Measurements from ENCODE around the gene NEDD4L.

The NEDD4L gene

DNA sequence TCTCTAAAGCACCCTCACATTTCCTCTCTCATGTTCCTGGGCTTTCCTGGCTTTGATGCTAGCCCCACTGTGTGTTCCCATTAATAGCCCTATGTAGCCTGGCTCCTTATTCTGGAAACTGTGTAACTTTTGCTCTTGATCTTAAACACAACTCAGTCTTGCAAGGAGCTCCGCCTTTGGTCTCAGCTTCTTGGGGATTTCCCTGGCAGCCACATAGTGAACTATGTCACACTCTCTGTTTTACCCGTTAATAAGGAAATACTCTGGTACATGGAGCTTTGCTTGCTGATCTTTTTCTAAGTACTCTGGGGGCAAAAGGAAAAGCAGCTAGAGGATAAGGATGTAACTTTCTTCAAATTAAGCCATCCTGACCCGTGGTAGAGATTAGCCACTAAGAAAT, 259.3 kb downstream of the NEDD4L start:
- no peak for DNase-seq (ENCODE audit: low read depth, low spot score)
- ChIA-PET POLR2A (no interaction called here), CTCF (no interaction called here)
- no peak overlapping the region for H3K4me3 ChIP-seq (ENCODE audit: low read depth, low read length)
- TF ChIP-seq, protein P1, sequence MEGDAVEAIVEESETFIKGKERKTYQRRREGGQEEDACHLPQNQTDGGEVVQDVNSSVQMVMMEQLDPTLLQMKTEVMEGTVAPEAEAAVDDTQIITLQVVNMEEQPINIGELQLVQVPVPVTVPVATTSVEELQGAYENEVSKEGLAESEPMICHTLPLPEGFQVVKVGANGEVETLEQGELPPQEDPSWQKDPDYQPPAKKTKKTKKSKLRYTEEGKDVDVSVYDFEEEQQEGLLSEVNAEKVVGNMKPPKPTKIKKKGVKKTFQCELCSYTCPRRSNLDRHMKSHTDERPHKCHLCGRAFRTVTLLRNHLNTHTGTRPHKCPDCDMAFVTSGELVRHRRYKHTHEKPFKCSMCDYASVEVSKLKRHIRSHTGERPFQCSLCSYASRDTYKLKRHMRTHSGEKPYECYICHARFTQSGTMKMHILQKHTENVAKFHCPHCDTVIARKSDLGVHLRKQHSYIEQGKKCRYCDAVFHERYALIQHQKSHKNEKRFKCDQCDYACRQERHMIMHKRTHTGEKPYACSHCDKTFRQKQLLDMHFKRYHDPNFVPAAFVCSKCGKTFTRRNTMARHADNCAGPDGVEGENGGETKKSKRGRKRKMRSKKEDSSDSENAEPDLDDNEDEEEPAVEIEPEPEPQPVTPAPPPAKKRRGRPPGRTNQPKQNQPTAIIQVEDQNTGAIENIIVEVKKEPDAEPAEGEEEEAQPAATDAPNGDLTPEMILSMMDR (IDR thresholded peaks at IDR 0.05; ENCODE audit: insufficient read depth, low read length, missing control alignments): no peak

DNA sequence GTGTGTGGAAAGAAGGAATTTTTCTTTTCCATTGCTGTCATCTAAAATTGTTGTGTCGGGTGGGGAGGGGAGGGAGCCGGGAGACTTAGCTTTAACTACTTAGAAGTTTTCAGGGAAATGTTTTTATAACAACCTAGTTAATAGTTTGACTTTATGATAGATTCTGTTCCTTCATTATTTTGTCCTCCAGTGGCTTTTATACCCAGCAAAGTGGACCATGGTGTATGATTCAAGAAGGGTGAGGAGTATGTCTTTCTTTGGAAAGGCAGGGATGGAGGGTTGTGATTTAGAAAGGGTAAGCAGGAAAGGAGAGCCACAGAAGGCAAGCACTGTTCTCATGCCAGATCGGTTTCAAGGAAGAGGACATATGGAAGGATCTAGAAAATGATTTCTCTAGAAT, 261.8 kb downstream of the NEDD4L start:
- TF ChIP-seq, protein P1 (IDR thresholded peaks at IDR 0.05; ENCODE audit: insufficient read depth, low read length, missing control alignments): no peak
- H3K4me3 ChIP-seq (ENCODE audit: low read depth, low read length): no peak overlapping the region
- DNase-seq (ENCODE audit: low read depth, low spot score): no peak
- POLR2A ChIA-PET: no interaction called here
- CTCF ChIA-PET: no interaction called here

DNA sequence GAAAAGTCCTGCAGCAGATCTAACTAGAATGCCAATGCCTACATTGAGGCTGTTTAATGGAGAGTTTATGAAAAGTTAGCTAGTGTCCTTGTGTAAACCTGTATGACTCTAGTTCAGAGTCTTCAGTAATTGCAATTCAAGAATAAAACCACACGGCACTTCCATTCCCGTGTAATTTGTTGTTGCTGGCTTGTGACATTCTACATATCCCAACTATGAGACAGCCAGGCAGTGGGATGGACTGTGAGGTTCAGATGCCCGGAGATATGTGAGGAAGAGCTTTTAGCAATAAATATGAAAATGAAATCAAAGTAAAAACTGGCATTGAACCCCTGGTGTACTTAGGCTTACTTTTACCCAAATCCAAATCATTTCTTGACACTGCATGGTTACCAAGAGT, 263.4 kb downstream of the NEDD4L start:
- no peak for DNase-seq (ENCODE audit: low read depth, low spot score)
- no peak overlapping the region for H3K4me3 ChIP-seq (ENCODE audit: low read depth, low read length)
- ChIA-PET CTCF (interaction anchor here (1.0 to 1.5 kb wide), 2 partner anchors 9 to 126 kb away, joined by 3 to 4 read pairs; no protein-coding TSS in a partner anchor), POLR2A (interaction anchor here (0.6 kb wide), 1 partner anchor 17 kb away, joined by 4 read pairs; no protein-coding TSS in a partner anchor)
- TF ChIP-seq, protein P1 (IDR thresholded peaks at IDR 0.05; ENCODE audit: insufficient read depth, low read length, missing control alignments): no peak

DNA sequence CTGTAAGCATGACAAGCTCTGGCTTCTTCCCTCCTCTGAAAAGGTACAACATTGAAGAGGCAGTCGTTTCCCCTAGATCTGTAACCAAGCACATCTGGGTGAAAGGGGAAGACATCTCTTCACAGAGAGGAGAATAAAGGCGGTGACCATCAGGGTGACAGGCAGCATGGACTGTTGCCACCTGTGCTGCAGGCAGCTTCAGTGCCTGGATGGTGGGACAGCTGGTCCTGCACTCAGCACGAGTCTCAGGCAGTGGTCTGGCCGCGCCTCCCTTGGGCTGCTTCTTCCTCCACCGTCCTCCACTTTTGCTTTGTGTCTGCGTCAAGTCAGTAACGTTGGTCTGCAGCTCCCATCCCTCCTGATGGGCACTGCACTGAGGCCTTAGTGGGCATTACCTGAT, 264.4 kb downstream of the NEDD4L start:
- CTCF ChIA-PET: interaction anchor here (1.5 kb wide), 1 partner anchor 127 kb away, joined by 4 read pairs; no protein-coding TSS in a partner anchor
- H3K4me3 ChIP-seq (ENCODE audit: low read depth, low read length): no peak overlapping the region
- no peak for DNase-seq (ENCODE audit: low read depth, low spot score)
- TF ChIP-seq, protein P1 (IDR thresholded peaks at IDR 0.05; ENCODE audit: insufficient read depth, low read length, missing control alignments): no peak
- POLR2A ChIA-PET: no interaction called here

DNA sequence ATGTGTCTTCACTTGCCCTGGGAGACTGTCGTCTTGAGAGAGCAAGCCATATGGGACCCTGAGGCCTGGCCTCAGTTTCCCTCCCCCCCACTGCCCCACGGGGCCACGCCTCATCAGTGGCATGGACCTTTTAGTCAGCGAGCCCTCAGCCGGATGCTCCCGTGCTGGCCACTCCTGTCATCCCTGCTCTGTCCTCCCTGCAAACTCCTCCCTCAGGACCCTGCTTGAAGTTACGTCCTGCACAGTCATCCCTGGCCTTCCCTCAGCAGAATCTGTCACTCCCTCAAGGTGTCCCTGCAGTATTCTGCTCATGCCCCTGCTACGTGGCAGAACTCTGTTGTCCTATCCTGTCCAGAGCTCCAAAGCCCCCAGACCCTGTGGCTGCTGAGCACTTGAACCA, 265.1 kb downstream of the NEDD4L start:
- no peak for DNase-seq (ENCODE audit: low read depth, low spot score)
- CTCF ChIA-PET: interaction anchor here (1.5 kb wide), 1 partner anchor 128 kb away, joined by 4 read pairs; no protein-coding TSS in a partner anchor
- POLR2A ChIA-PET: no interaction called here
- no peak overlapping the region for H3K4me3 ChIP-seq (ENCODE audit: low read depth, low read length)
- TF ChIP-seq, protein P1 (IDR thresholded peaks at IDR 0.05; ENCODE audit: insufficient read depth, low read length, missing control alignments): no peak

DNA sequence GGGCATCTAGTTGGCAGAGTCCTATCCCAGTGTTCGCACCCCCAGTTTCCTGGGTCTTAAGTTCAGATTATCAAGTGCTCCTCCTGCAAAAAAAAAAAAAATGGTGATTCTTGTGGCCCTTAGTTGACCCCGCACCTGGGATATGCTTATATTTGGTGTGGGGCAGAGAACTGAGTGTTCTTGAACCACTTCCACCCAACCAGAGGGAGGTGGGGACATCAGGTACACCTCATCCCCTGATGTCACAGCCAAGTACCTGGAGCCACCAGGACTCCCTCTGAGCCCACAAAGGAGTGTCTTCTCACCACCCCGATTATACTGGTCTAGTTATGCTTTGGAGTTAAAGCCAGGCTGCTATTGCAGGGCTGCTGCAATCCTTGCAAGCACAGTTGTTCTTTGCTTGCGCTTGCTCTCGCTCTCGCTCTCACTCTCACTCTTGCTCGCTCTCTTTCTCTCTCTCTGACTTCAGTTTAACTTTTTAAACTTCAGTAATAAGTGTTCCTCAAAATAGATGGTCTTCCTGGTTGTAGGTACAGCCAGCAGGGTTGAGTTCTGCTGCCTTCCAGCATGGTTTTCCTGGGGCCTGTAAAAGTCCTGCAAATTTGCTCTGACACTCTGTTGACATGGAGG, 265.7 kb downstream of the NEDD4L start:
- CTCF ChIA-PET: no interaction called here
- no peak overlapping the region for H3K4me3 ChIP-seq (ENCODE audit: low read depth, low read length)
- TF ChIP-seq, protein P1 (IDR thresholded peaks at IDR 0.05; ENCODE audit: insufficient read depth, low read length, missing control alignments): no peak
- POLR2A ChIA-PET: no interaction called here
- DNase-seq (ENCODE audit: low read depth, low spot score): no peak

All from AG04449 (cell line).